SIG-M5 treated with dmso at 0.1 percent for 504 hours (cell line): ENCODE data around the gene CTSV.
"Not testable (repeated sequence)": the region's sequence is repeated elsewhere in the genome, so short reads cannot be mapped to it uniquely, and the experiment has no call there.

Experiments
- DNase-seq: peaks from one replicate; lab custom pipeline; 2025; ENCODE audit not compliant: unreplicated experiment; lab: John Stamatoyannopoulos, UW

CTSV gene

GRCh38 chr9:97045300-97045699, 6.4 kb upstream of the CTSV start:
- DNase-seq = no peak

GRCh38 chr9:97041898-97042297, 3.0 kb upstream of the CTSV start:
- DNase-seq = peak; percentile 50

- DNase-seq = no peak
These were observed 545 bp upstream of the CTSV start for GRCh38 chr9:97039514-97039860.

GRCh38 chr9:97023505-97023904, 15.4 kb downstream of the CTSV start:
- DNase-seq = not testable (repeated sequence)

GRCh38 chr9:97013151-97014132, 25.5 kb downstream of the CTSV start:
- peak; percentile 67 for DNase-seq

- DNase-seq = not testable (repeated sequence)
These were observed 26.3 kb downstream of the CTSV start for GRCh38 chr9:97012617-97013016.

GRCh38 chr9:97002195-97002594, 36.7 kb downstream of the CTSV start:
- not testable (repeated sequence) for DNase-seq

- not testable (repeated sequence) for DNase-seq
These were observed 37.6 kb downstream of the CTSV start for GRCh38 chr9:97001338-97001737.

GRCh38 chr9:97000139-97000787, 38.7 kb downstream of the CTSV start:
- not testable (repeated sequence) for DNase-seq

GRCh38 chr9:96999733-97000132, 39.2 kb downstream of the CTSV start:
- DNase-seq = not testable (repeated sequence)

- not testable (repeated sequence) for DNase-seq
These were observed 41.8 kb downstream of the CTSV start for GRCh38 chr9:96997009-96997701.

- DNase-seq = not testable (repeated sequence)
These were observed 44.4 kb downstream of the CTSV start for GRCh38 chr9:96994531-96995016.

- not testable (repeated sequence) for DNase-seq
These were observed 46.6 kb downstream of the CTSV start for GRCh38 chr9:96992303-96992702.

GRCh38 chr9:96989747-96990318, 49.1 kb downstream of the CTSV start:
- not testable (repeated sequence) for DNase-seq

GRCh38 chr9:96984887-96985286, 54.1 kb downstream of the CTSV start:
- DNase-seq = not testable (repeated sequence)

- not testable (repeated sequence) for DNase-seq
These were observed 54.8 kb downstream of the CTSV start for GRCh38 chr9:96984139-96984538.

GRCh38 chr9:96983496-96984122, 55.3 kb downstream of the CTSV start:
- not testable (repeated sequence) for DNase-seq
